ENCODE data around the gene BHLHE23. TPM values are rescaled to one million over a fixed set of nuclear protein-coding genes. Genes with fewer than 3 reads are reported as not detected.

BHLHE23 gene
- polyA plus RNA-seq, 1 experiment = not detected

Other genes starting within 250 kb of the BHLHE23 start
- 13.4 and 14.4 TPM in 2 replicates for gene MRGBP, start 210.5 kb downstream of the BHLHE23 start, polyA plus RNA-seq (2011; rRNA removed)
- gene OGFR, start 202.1 kb downstream of the BHLHE23 start, polyA plus RNA-seq (2011; rRNA removed) = 19.7 and 21.7 TPM in 2 replicates
- 0.69 and 0.98 TPM in 2 replicates for gene COL9A3, start 189.9 kb downstream of the BHLHE23 start, polyA plus RNA-seq (2011; rRNA removed)
- gene TCFL5, start 145.1 kb downstream of the BHLHE23 start, polyA plus RNA-seq (2011; rRNA removed) = 8.7 and 9.9 TPM in 2 replicates
- 22.1 and 25.9 TPM in 2 replicates for gene DIDO1, start 80.5 kb downstream of the BHLHE23 start, polyA plus RNA-seq (2011; rRNA removed)
- 24.3 and 24.4 TPM in 2 replicates for gene GID8, start 68.8 kb downstream of the BHLHE23 start, polyA plus RNA-seq (2011; rRNA removed)
- gene SLC17A9, start 54.3 kb downstream of the BHLHE23 start, polyA plus RNA-seq (2011; rRNA removed) = 2.2 TPM in 2 replicates
- 22.3 and 22.4 TPM in 2 replicates for gene YTHDF1, start 209.2 kb upstream of the BHLHE23 start, polyA plus RNA-seq (2011; rRNA removed)
- not detected in 2 replicates for gene BIRC7, start 228.9 kb upstream of the BHLHE23 start, polyA plus RNA-seq (2011; rRNA removed)
- gene NKAIN4, start 247.5 kb upstream of the BHLHE23 start, polyA plus RNA-seq (2011; rRNA removed) = not detected in 2 replicates

Data from AG04450 (cell line).